RWPE1 (cell line): ENCODE measurements around the gene KLHL14.

Experiments used
- CTCF ChIA-PET: fragments of 350-600 bp; sonication (Branson Sonifier 250); formaldehyde crosslinking; extraction: SDS; loops from one replicate; lab custom pipeline; 2021; lab: Yijun Ruan, JAX
- POLR2A ChIA-PET: fragments of 400-600 bp; formaldehyde crosslinking; extraction: SDS; loops from one replicate; lab custom pipeline; 2020; ENCODE audit warnings: antibody characterized with exemption; ENCODE audit not compliant: low non-redundant PET; lab: Yijun Ruan, JAX
- DNase-seq: peaks from one replicate; pipeline ENCODE4 v3.0.0; 2012; ENCODE audit warnings: low spot score
- H3K27ac ChIP-seq: fragments of 450-650 bp; 2 replicates; pipeline ENCODE4 v1.5.1; 2017
- CTCF ChIP-seq: fragments of 450-650 bp; conservative IDR thresholded peaks from 2 replicates; pipeline ENCODE4 v1.5.1; 2017; ENCODE audit warnings: low read depth, mild to moderate bottlenecking

KLHL14 gene

GRCh38 chr18:32714571-32715148, 58.2 kb downstream of the KLHL14 start:
- H3K27ac ChIP-seq: no peak overlapping the region
- peak; percentile 82 for TF ChIP-seq CTCF
- ChIA-PET POLR2A (no interaction called here), CTCF (interaction anchor here (0.6 to 1.5 kb wide), 2 partner anchors 158 to 217 kb away, joined by 3 to 5 read pairs; no protein-coding TSS in a partner anchor)
- DNase-seq: peak; percentile 24

GRCh38 chr18:32712860-32713259, 60.0 kb downstream of the KLHL14 start:
- DNase-seq: no peak
- CTCF ChIA-PET: no interaction called here
- H3K27ac ChIP-seq: no peak overlapping the region
- POLR2A ChIA-PET: no interaction called here
- TF ChIP-seq CTCF: no peak

- CTCF ChIA-PET: no interaction called here
Observed at GRCh38 chr18:32711862-32712261, 61.0 kb downstream of the KLHL14 start.

GRCh38 chr18:32707586-32707985, 65.2 kb downstream of the KLHL14 start:
- TF ChIP-seq CTCF: no peak
- DNase-seq: no peak
- H3K27ac ChIP-seq: no peak overlapping the region
- POLR2A ChIA-PET: no interaction called here
- CTCF ChIA-PET: interaction anchor here (0.5 kb wide), 1 partner anchor 175 kb away, joined by 3 read pairs; no protein-coding TSS in a partner anchor

More at GRCh38 chr18:32711862-32712261, 61.0 kb downstream of the KLHL14 start:
- no peak overlapping the region for H3K27ac ChIP-seq
- DNase-seq: no peak
- TF ChIP-seq CTCF: no peak
- POLR2A ChIA-PET: no interaction called here

- CTCF ChIA-PET: no interaction called here
- TF ChIP-seq CTCF: no peak
- H3K27ac ChIP-seq: no peak overlapping the region
- no peak for DNase-seq
- POLR2A ChIA-PET: no interaction called here
Observed at GRCh38 chr18:32707147-32707546, 65.7 kb downstream of the KLHL14 start.

- no peak for DNase-seq
- no peak for TF ChIP-seq CTCF
- POLR2A ChIA-PET: no interaction called here
- H3K27ac ChIP-seq: no peak overlapping the region
- CTCF ChIA-PET: no interaction called here
Observed at GRCh38 chr18:32701313-32701712, 71.5 kb downstream of the KLHL14 start.
